ENCODE results near the gene PKD1L1. TPM values are rescaled to one million over a fixed set of nuclear protein-coding genes. Genes with fewer than 3 reads are reported as not detected.

PKD1L1 gene
- total RNA-seq, 1 experiment from 2014 or later = 0.17 TPM

GRCh38 chr7:47979832-47980181 lies 31.5 kb upstream of the PKD1L1 start:
- peaks cover 14% of the 10 kb centered on the region for H3K79me2 ChIP-seq (ENCODE audit: insufficient read depth, low read length)
- RAD21 ChIA-PET (ENCODE audit: low non-redundant PET in 1 of 2, low total read pairs in 2 of 2, uncharacterized antibody in 2 of 2, unreplicated experiment in 2 of 2) = no interaction called here
- DNase-seq (ENCODE audit: low read depth, low spot score) (no peak), ATAC-seq (no peak)
- peak overlapping the region; percentile 95 for H3K4me2 ChIP-seq (ENCODE audit: low read length)
- TF ChIP-seq SP1 (IDR thresholded peaks at IDR 0.05; ENCODE audit: low read depth) = no peak
- no peak for TF ChIP-seq ZFX (IDR thresholded peaks at IDR 0.05)
- TF ChIP-seq EGR1 (IDR thresholded peaks at IDR 0.05; ENCODE audit: low read depth) = no peak
- no peak for TF ChIP-seq RAD21 (IDR thresholded peaks at IDR 0.05; ENCODE audit: low read depth)
- TF ChIP-seq EZH2 (IDR thresholded peaks at IDR 0.05) = no peak
- POLR2A ChIA-PET = no interaction called here
- H3K9me3 ChIP-seq (ENCODE audit: control insufficient read depth in 1 of 2, insufficient read depth in 1 of 2, low read depth in 1 of 2, low read length in 2 of 2) = no peaks in the 10 kb centered on the region
- H3K27ac ChIP-seq (ENCODE audit: low read depth, low read length) = no peak overlapping the region; the same call in 1 of the 2 replicates
- peak overlapping the region; percentile 97 for H2AFZ ChIP-seq (ENCODE audit: low read depth, low read length, poor library complexity, severe bottlenecking)
- H3K9ac ChIP-seq (ENCODE audit: low read length) = no peak overlapping the region
- peaks cover 5 to 7% of the 10 kb centered on the region in 2 experiments; a peak in 2 of 4 replicates for H3K4me1 ChIP-seq (ENCODE audit: control insufficient read depth in 1 of 2, insufficient read depth in 2 of 2, low read length in 2 of 2)
- H4K20me1 ChIP-seq (ENCODE audit: insufficient read depth) = no peaks in the 10 kb centered on the region
- CTCF ChIA-PET = no interaction called here
- no TSS peak for BruUV-seq (replicated peaks)
- no peaks in the 10 kb centered on the region for H3K9me2 ChIP-seq (ENCODE audit: insufficient read depth)
- H3K36me3 ChIP-seq (ENCODE audit: control insufficient read depth in 1 of 2, insufficient read depth in 2 of 2, low read length in 2 of 2) = peaks cover 22 to 27% of the 10 kb centered on the region in 2 experiments
- peak overlapping the region; percentile 86 to 96 for H3K4me3 ChIP-seq (replicated peaks in 1 of 2; ENCODE audit: low read depth in 1 of 2, low read length in 2 of 2)
- intact Hi-C loops (cut with micrococcal nuclease) = loop anchor here (2.0 kb wide), 1 partner anchor 109 kb away; the partner anchor contains the start of gene UPP1
- H3K27me3 ChIP-seq (ENCODE audit: insufficient read depth, low read length) = no peaks in the 10 kb centered on the region

GRCh38 chr7:47979145-47979831 lies 31.0 kb upstream of the PKD1L1 start, which contains the start of gene HUS1:
Gene HUS1 (minus strand): TSS chr7:47979615. CDS start chr7:47979519, 96 bp downstream.
- H3K27ac ChIP-seq (ENCODE audit: low read depth, low read length) = peak within 1 kb of the TSS; percentile 73
- no TSS peak for BruUV-seq (replicated peaks)
- peak within 1 kb of the TSS; percentile 95 for H3K4me2 ChIP-seq (ENCODE audit: low read length)
- peaks cover 27 to 32% of the 10 kb centered on the region in 2 experiments for H3K36me3 ChIP-seq (ENCODE audit: control insufficient read depth in 1 of 2, insufficient read depth in 2 of 2, low read length in 2 of 2)
- ChIA-PET CTCF (no interaction called here), RAD21 (ENCODE audit: low non-redundant PET in 1 of 2, low total read pairs in 2 of 2, uncharacterized antibody in 2 of 2, unreplicated experiment in 2 of 2) (no interaction called here), POLR2A (no interaction called here)
- H4K20me1 ChIP-seq (ENCODE audit: insufficient read depth) = no peaks in the 10 kb centered on the region
- intact Hi-C loops (cut with micrococcal nuclease) = loop anchor here (2.0 kb wide), 1 partner anchor 110 kb away; the partner anchor contains the start of gene UPP1
- DNase-seq (ENCODE audit: low read depth, low spot score) (peak; percentile 78), ATAC-seq (peak; percentile 98)
- H3K9me3 ChIP-seq (ENCODE audit: control insufficient read depth in 1 of 2, insufficient read depth in 1 of 2, low read depth in 1 of 2, low read length in 2 of 2) = no peaks in the 10 kb centered on the region
- no peaks in the 10 kb centered on the region for H3K9me2 ChIP-seq (ENCODE audit: insufficient read depth)
- no peaks in the 10 kb centered on the region for H3K27me3 ChIP-seq (ENCODE audit: insufficient read depth, low read length)
- peak within 1 kb of the TSS; percentile 97 for H2AFZ ChIP-seq (ENCODE audit: low read depth, low read length, poor library complexity, severe bottlenecking)
- peak within 1 kb of the TSS; percentile 83 for H3K9ac ChIP-seq (ENCODE audit: low read length)
- H3K4me1 ChIP-seq (ENCODE audit: control insufficient read depth in 1 of 2, insufficient read depth in 2 of 2, low read length in 2 of 2) = peaks cover 5 to 7% of the 10 kb centered on the region in 2 experiments; a peak in 2 of 4 replicates
- H3K4me3 ChIP-seq (replicated peaks in 1 of 2; ENCODE audit: low read depth in 1 of 2, low read length in 2 of 2) = peak within 1 kb of the TSS; percentile 86 to 96
- H3K79me2 ChIP-seq (ENCODE audit: insufficient read depth, low read length) = peaks cover 14% of the 10 kb centered on the region
- TF ChIP-seq CTCF (IDR thresholded peaks at IDR 0.05 in 2 of 3, conservative IDR thresholded peaks at IDR 0.05 in 1 of 3; ENCODE audit: borderline replicate concordance in 1 of 3, insufficient read depth in 1 of 3, low read depth in 2 of 3, low read length in 2 of 3) = no peak
- TF ChIP-seq RAD21 (IDR thresholded peaks at IDR 0.05; ENCODE audit: low read depth) = no peak
- no peak for TF ChIP-seq EZH2phosphoT487 (IDR thresholded peaks at IDR 0.05; ENCODE audit: borderline replicate concordance)
- TF ChIP-seq MAX (IDR thresholded peaks at IDR 0.05) = peak; percentile 83
- peak; percentile 48; the same call in 1 of the 2 replicates for TF ChIP-seq SRF (IDR thresholded peaks at IDR 0.05; ENCODE audit: low read depth)
- peak; percentile 87 for TF ChIP-seq YY1 (IDR thresholded peaks at IDR 0.05; ENCODE audit: extremely low read depth, insufficient replicate concordance, low read depth, low read length)
- peak; percentile 18; the same call in 1 of the 2 replicates for TF ChIP-seq FOSL1 (IDR thresholded peaks at IDR 0.05; ENCODE audit: low read depth)
- TF ChIP-seq EZH2 (IDR thresholded peaks at IDR 0.05) = no peak
- peak; percentile 83 for TF ChIP-seq SIN3A (IDR thresholded peaks at IDR 0.05; ENCODE audit: low read depth)
- TF ChIP-seq ZFX (IDR thresholded peaks at IDR 0.05) = peak; percentile 95
- TF ChIP-seq POLR2AphosphoS5 (IDR thresholded peaks at IDR 0.05; ENCODE audit: low read depth, low read length) = peak; percentile 85
- TF ChIP-seq ELF1 (IDR thresholded peaks at IDR 0.05; ENCODE audit: borderline replicate concordance, low read depth) = no peak; the same call in 1 of the 2 replicates
- TF ChIP-seq CBX3 (IDR thresholded peaks at IDR 0.05; ENCODE audit: low read depth) = peak; percentile 86
- TF ChIP-seq SP1 (IDR thresholded peaks at IDR 0.05; ENCODE audit: low read depth) = peak; percentile 87
- TF ChIP-seq ZNF274 (IDR thresholded peaks at IDR 0.05; ENCODE audit: low read depth, low read length) = no peak

Data from HCT116 (cell line).